Tibial nerve (tissue), 4 donors: ENCODE data around the gene MED17. TPM values are rescaled to one million over a fixed set of nuclear protein-coding genes. Genes with fewer than 3 reads are reported as not detected.

Experiments used
- DNase-seq, 2 donors: peaks; one replicate each; pipeline ENCODE4 v3.0.0-alpha.2; 2019; ENCODE audit warnings: low spot score in 2 of 2
- H3K27ac ChIP-seq, 4 donors: fragments of 200-600 bp; sonication (generic) in 3 of 4; one replicate each; pipeline ENCODE4 v1.5.1; 2017 to 2019; ENCODE audit warnings: mild to moderate bottlenecking in 1 of 4
- H3K27me3 ChIP-seq, 2 donors: fragments of 200-600 bp; sonication (generic) in 1 of 2; one replicate each; pipeline versions ENCODE4 v1.5.1 to v1.6.0; 2017 to 2019
- H3K36me3 ChIP-seq, 3 donors: fragments of 200-600 bp; sonication (generic); one replicate each; pipeline ENCODE4 v1.5.1; 2018 to 2019
- H3K4me1 ChIP-seq, 4 donors: fragments of 200-600 bp; sonication (generic) in 3 of 4; one replicate each; pipeline ENCODE4 v1.5.1; 2017 to 2019
- H3K4me3 ChIP-seq, 4 donors: fragments of 200-600 bp; sonication (generic) in 3 of 4; one replicate each; pipeline ENCODE4 v1.5.1; 2017 to 2019; ENCODE audit warnings: mild to moderate bottlenecking in 1 of 4, moderate library complexity in 1 of 4
- H3K9me3 ChIP-seq, 4 donors: fragments of 200-600 bp; sonication (generic) in 3 of 4; one replicate each; pipeline ENCODE4 v1.5.1; 2017 to 2019
- EP300 ChIP-seq, 2 donors: sonication (generic); formaldehyde crosslinking; IDR thresholded peaks; one replicate each; pipeline ENCODE4 v1.6.1; 2017; ENCODE audit warnings: antibody characterized with exemption in 2 of 2, mild to moderate bottlenecking in 1 of 2
- POLR2A ChIP-seq, 2 donors: fragments of 450-650 bp; IDR thresholded peaks; one replicate each; pipeline ENCODE4 v1.6.1; 2017; ENCODE audit warnings: antibody characterized with exemption in 2 of 2, mild to moderate bottlenecking in 2 of 2, moderate library complexity in 2 of 2
- WGBS, 2 donors: methylation state at CpG; one replicate each; pipeline ENCODE4 v1.1.5; 2018; 5-methylcytosine and 5-hydroxymethylcytosine counted together
- small RNA-seq: library from RNA; depleted of rRNA; stranded (forward); fragments of <200 nt; gene quantifications from one replicate; pipeline ENCODE3, GENCODE V24; 2016
- total RNA-seq, 4 donors: library from RNA; depleted of rRNA; stranded (reverse); fragments of >200 nt; gene quantifications; one replicate each; pipeline ENCODE4 v1.1.0, GENCODE V29; 2016
- TF ChIP-seq, protein P1 (sequence below), 5 experiments: fragments of 200-600 bp in 3 of 5; fragments of 450-650 bp in 2 of 5; sonication (generic) in 3 of 5; IDR thresholded peaks; one replicate each; pipeline ENCODE4 v1.5.1; 2016 to 2019; ENCODE audit warnings: antibody characterized with exemption in 5 of 5, mild to moderate bottlenecking in 3 of 5, moderate library complexity in 2 of 5

Gene MED17
- total RNA-seq, 4 donors from 2014 or later = 18.6 to 40.8 (median 37.2) TPM

DNA sequence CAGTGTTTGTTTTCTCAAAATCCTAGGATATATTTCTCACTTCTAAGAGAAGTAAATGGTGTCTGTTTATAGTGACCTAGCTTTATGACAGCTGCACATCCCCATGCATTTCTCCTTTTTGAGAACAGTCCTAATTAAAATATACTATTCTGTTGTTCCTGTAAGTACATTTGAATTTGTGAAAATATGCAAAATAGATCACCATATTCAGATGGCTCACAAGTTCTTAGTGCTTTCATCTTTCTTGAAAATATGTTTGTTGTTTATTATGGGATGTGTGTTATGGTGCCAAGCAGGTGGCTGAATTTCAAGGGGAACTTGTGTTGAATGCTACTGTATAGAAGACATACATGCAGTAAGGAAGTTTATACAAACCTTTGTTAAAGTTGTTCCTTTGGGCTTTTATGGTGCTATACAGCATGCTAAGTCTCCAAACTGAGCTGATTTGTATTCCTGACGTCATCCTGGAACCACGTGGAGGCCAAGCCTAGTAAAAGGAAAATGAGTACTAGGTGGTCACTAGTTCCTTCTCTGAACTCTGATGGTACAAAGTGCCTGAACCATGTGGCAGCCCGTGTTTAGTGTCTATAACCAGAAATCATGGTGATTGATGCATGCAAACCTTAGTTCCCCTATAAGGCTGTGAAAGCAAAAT lies 74.2 kb downstream of the MED17 start:
- DNase-seq = no peak
- WGBS, 2 donors = 46 to 48% methylated on average over 3 of the region's 3 CpGs
- peak overlapping the region in 2 of 4 donors; percentile 8 to 11 for H3K27ac ChIP-seq
- no peaks in the 10 kb centered on the region for H3K27me3 ChIP-seq
- TF ChIP-seq EP300 (IDR thresholded peaks at IDR 0.05) (no peak), POLR2A (IDR thresholded peaks at IDR 0.05) (no peak)
- TF ChIP-seq, protein P1, sequence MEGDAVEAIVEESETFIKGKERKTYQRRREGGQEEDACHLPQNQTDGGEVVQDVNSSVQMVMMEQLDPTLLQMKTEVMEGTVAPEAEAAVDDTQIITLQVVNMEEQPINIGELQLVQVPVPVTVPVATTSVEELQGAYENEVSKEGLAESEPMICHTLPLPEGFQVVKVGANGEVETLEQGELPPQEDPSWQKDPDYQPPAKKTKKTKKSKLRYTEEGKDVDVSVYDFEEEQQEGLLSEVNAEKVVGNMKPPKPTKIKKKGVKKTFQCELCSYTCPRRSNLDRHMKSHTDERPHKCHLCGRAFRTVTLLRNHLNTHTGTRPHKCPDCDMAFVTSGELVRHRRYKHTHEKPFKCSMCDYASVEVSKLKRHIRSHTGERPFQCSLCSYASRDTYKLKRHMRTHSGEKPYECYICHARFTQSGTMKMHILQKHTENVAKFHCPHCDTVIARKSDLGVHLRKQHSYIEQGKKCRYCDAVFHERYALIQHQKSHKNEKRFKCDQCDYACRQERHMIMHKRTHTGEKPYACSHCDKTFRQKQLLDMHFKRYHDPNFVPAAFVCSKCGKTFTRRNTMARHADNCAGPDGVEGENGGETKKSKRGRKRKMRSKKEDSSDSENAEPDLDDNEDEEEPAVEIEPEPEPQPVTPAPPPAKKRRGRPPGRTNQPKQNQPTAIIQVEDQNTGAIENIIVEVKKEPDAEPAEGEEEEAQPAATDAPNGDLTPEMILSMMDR (IDR thresholded peaks at IDR 0.05) = no peak
- H3K9me3 ChIP-seq = no peaks in the 10 kb centered on the region
- no peaks in the 10 kb centered on the region for H3K36me3 ChIP-seq
- H3K4me3 ChIP-seq = no peak overlapping the region
- peaks cover 0 to 15% (median 0%) of the 10 kb centered on the region in 4 donors for H3K4me1 ChIP-seq

DNA sequence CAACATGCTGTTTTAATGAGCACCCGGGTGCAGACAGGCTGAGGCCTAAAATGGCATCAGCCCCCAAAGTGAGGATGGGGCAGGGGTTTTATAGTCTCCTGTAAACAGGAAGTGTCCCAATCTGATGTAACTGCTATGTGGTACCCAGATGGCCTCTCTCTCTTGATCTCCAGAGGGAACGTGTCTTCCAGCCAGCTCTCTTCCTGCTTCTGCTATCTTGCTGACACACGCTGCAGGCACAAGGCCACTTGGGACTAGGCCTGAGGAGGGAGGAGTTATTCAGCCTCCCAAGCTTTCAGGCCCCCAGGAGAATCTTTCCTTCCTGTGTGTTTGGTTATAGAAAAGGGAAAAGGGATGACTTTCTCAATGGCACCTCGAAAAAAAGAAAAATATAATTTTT lies 77.7 kb downstream of the MED17 start:
- H3K4me3 ChIP-seq = no peak overlapping the region
- 53 to 63% methylated on average over 4 of the region's 4 CpGs for WGBS, 2 donors

More for the DNA sequence above, 77.7 kb downstream of the MED17 start:
- Histone ChIP-seq H3K9me3 (no peaks in the 10 kb centered on the region), H3K27me3 (no peaks in the 10 kb centered on the region), H3K4me1 (peaks cover 0 to 15% (median 0%) of the 10 kb centered on the region in 4 donors), H3K27ac (no peak overlapping the region), H3K36me3 (no peaks in the 10 kb centered on the region)
- DNase-seq = no peak
- TF ChIP-seq, protein P1 (IDR thresholded peaks at IDR 0.05) = no peak
- no peak for TF ChIP-seq EP300 (IDR thresholded peaks at IDR 0.05)
- TF ChIP-seq POLR2A (IDR thresholded peaks at IDR 0.05) = no peak

Small RNA genes within 50 kb of the gene (small RNA-seq; reads per million reads assigned to genes)
- not detected for gene RF00019
- gene SNORA40 = not detected

Other genes starting within 250 kb of the MED17 start
- gene SMCO4, start 240.9 kb upstream of the MED17 start, total RNA-seq = 10 to 100 TPM in 2 of 4 donors, 1 to 10 TPM in 2; 3.7 to 13.8 (median 7.6) TPM
- 10 to 100 TPM; 10.1 to 25.1 (median 19.5) TPM for gene CEP295, start 122.6 kb upstream of the MED17 start, total RNA-seq
- 100 to 1,000 TPM; 106 to 166 (median 127) TPM for gene TAF1D, start 42.8 kb upstream of the MED17 start, total RNA-seq
- 10 to 100 TPM; 23.4 to 43.1 (median 37.1) TPM for gene C11orf54, start 42.6 kb upstream of the MED17 start, total RNA-seq
- gene VSTM5, start 66.3 kb downstream of the MED17 start, total RNA-seq = 1 to 10 TPM in 3 of 4 donors, under 1 TPM in 1; 0.90 to 8.2 (median 2.7) TPM
- not detected for gene HEPHL1, start 237.1 kb downstream of the MED17 start, total RNA-seq